HCT116 (cell line): ENCODE measurements around the gene TMEM242. TPM values are rescaled to one million over a fixed set of nuclear protein-coding genes. Genes with fewer than 3 reads are reported as not detected.

Source experiments
- ATAC-seq: fragments of 200-7000 bp; cut with Tn5 transposase; 2 replicates; pipeline ENCODE4 v1.9.1; 2020; ENCODE audit warnings: mild to moderate bottlenecking, moderate library complexity
- BruUV-seq: library from RNA; stranded (reverse); fragments of 400-500 nt; replicated peaks from 2 replicates; lab custom pipeline; 2021; lab: Mats Ljungman, UMichigan
- CTCF ChIA-PET: fragments of 300-600 bp; sonication (Branson Sonifier 250); formaldehyde crosslinking; loops from one replicate; lab custom pipeline; 2021; ENCODE audit warnings: antibody characterized with exemption; lab: Charles Lee
- POLR2A ChIA-PET: fragments of 300-600, 350-600 bp; sonication (Branson Sonifier 250); formaldehyde crosslinking; loops from one replicate; lab custom pipeline; 2021; ENCODE audit warnings: antibody characterized with exemption; lab: Charles Lee
- RAD21 ChIA-PET, 2 experiments: fragments of 300-600 bp; sonication (Branson Sonifier 250); formaldehyde crosslinking; loops; one replicate each; lab custom pipeline; 2023; ENCODE audit warnings: low total read pairs in 2 of 2; ENCODE audit not compliant: uncharacterized antibody in 2 of 2, unreplicated experiment in 2 of 2, low non-redundant PET in 1 of 2; lab: Charles Lee
- DNase-seq: peaks from one replicate; pipeline ENCODE4 v3.0.0-alpha.2; 2010; ENCODE audit warnings: low read depth, low spot score
- H2AFZ ChIP-seq: fragments of 200-600 bp; shearing (Covaris generic), sonication (generic); 2 replicates; pipeline ENCODE4 v1.6.1; 2017; ENCODE audit warnings: low read depth, mixed run types, mixed read lengths, antibody characterized with exemption, low read length; ENCODE audit not compliant: poor library complexity, severe bottlenecking
- H3K27ac ChIP-seq: 2 replicates; pipeline ENCODE4 v1.5.1; 2012; ENCODE audit warnings: low read depth, low read length
- H3K27me3 ChIP-seq: fragments of 200-600 bp; sonication (generic); 2 replicates; pipeline ENCODE4 v1.6.1; 2016; ENCODE audit warnings: mixed run types, low read length, mixed read lengths; ENCODE audit not compliant: insufficient read depth
- H3K36me3 ChIP-seq, 2 experiments: fragments of 200-500 bp in 1 of 2; fragments of 200-600 bp in 1 of 2; sonication (Bioruptor generic) in 1 of 2; sonication (generic) in 1 of 2; 2 replicates each; pipeline versions ENCODE4 v1.5.1 to v1.6.1; 2014 to 2016; ENCODE audit warnings: low read length in 2 of 2, inconsistent platforms in 1 of 2, mixed read lengths in 1 of 2, mixed run types in 1 of 2; ENCODE audit not compliant: insufficient read depth in 2 of 2, control insufficient read depth in 1 of 2
- H3K4me1 ChIP-seq, 2 experiments: fragments of 200-600 bp in 1 of 2; sonication (generic) in 1 of 2; 2 replicates each; pipeline versions ENCODE4 v1.5.1 to v1.6.1; 2012 to 2017; ENCODE audit warnings: low read length in 2 of 2, inconsistent platforms in 1 of 2, mild to moderate bottlenecking in 1 of 2, mixed read lengths in 1 of 2, mixed run types in 1 of 2, moderate library complexity in 1 of 2; ENCODE audit not compliant: insufficient read depth in 2 of 2, control insufficient read depth in 1 of 2
- H3K4me2 ChIP-seq: fragments of 200-600 bp; sonication (generic); 2 replicates; pipeline ENCODE4 v1.6.1; 2017; ENCODE audit warnings: mixed run types, low read length, mixed read lengths
- H3K4me3 ChIP-seq, 2 experiments: fragments of 200-600 bp in 1 of 2; sonication (generic) in 1 of 2; replicated peaks in 1 of 2; 2 replicates each; pipeline ENCODE4 v1.5.1; 2011 to 2016; ENCODE audit warnings: low read length in 2 of 2, control low read depth in 1 of 2, low read depth in 1 of 2, mild to moderate bottlenecking in 1 of 2, mixed read lengths in 1 of 2, mixed run types in 1 of 2
- H3K79me2 ChIP-seq: fragments of 200-600 bp; sonication (generic); 2 replicates; pipeline ENCODE4 v1.6.1; 2017; ENCODE audit warnings: mild to moderate bottlenecking, mixed run types, low read length, moderate library complexity, mixed read lengths; ENCODE audit not compliant: insufficient read depth
- H3K9ac ChIP-seq: fragments of 200-600 bp; sonication (generic); 2 replicates; pipeline ENCODE4 v1.6.1; 2016; ENCODE audit warnings: low read length, mixed read lengths
- H3K9me2 ChIP-seq: fragments of 200-600 bp; sonication (generic), shearing (Covaris generic); 2 replicates; pipeline ENCODE4 v1.6.1; 2017; ENCODE audit warnings: mixed run types, mild to moderate bottlenecking, moderate library complexity; ENCODE audit not compliant: insufficient read depth
- H3K9me3 ChIP-seq, 2 experiments: fragments of 200-500 bp in 1 of 2; fragments of 200-600 bp in 1 of 2; sonication (Bioruptor generic) in 1 of 2; sonication (generic) in 1 of 2; 2 replicates each; pipeline ENCODE4 v1.6.1; 2014 to 2017; ENCODE audit warnings: low read length in 2 of 2, mixed read lengths in 2 of 2, inconsistent platforms in 1 of 2, low read depth in 1 of 2, mild to moderate bottlenecking in 1 of 2, mixed run types in 1 of 2, moderate library complexity in 1 of 2; ENCODE audit not compliant: control insufficient read depth in 1 of 2, insufficient read depth in 1 of 2
- H4K20me1 ChIP-seq: fragments of 200-600 bp; sonication (generic), shearing (Covaris generic); 2 replicates; pipeline ENCODE4 v1.6.1; 2017; ENCODE audit warnings: mixed run types, mild to moderate bottlenecking, moderate library complexity; ENCODE audit not compliant: insufficient read depth
- CBX3 ChIP-seq: IDR thresholded peaks from 2 replicates; pipeline ENCODE4 v1.6.1; 2012; ENCODE audit warnings: low read depth
- CEBPB ChIP-seq: IDR thresholded peaks from 2 replicates; pipeline ENCODE4 v1.6.1; 2012; ENCODE audit warnings: low read depth
- CTCF ChIP-seq, 3 experiments: fragments of 200-600 bp in 1 of 3; sonication (generic) in 1 of 3; IDR thresholded peaks in 2 of 3; conservative IDR thresholded peaks in 1 of 3; 2 replicates each; pipeline ENCODE4 v1.5.1; 2012 to 2017; ENCODE audit warnings: low read depth in 2 of 3, low read length in 2 of 3, antibody characterized with exemption in 1 of 3, borderline replicate concordance in 1 of 3, control low read depth in 1 of 3, mild to moderate bottlenecking in 1 of 3, mixed read lengths in 1 of 3, mixed run types in 1 of 3, moderate library complexity in 1 of 3; ENCODE audit not compliant: insufficient read depth in 1 of 3
- EGR1 ChIP-seq: IDR thresholded peaks from 2 replicates; pipeline ENCODE4 v1.6.1; 2012; ENCODE audit warnings: low read depth
- ELF1 ChIP-seq: IDR thresholded peaks from 2 replicates; pipeline ENCODE4 v1.6.1; 2012; ENCODE audit warnings: low read depth, borderline replicate concordance
- EZH2 ChIP-seq: fragments of 200-600 bp; sonication (generic); IDR thresholded peaks from 2 replicates; pipeline ENCODE4 v1.6.1; 2017; ENCODE audit warnings: antibody characterized with exemption, mixed run types
- RAD21 ChIP-seq: IDR thresholded peaks from 2 replicates; pipeline ENCODE4 v1.6.1; 2012; ENCODE audit warnings: low read depth, mild to moderate bottlenecking
- SIN3A ChIP-seq: IDR thresholded peaks from 2 replicates; pipeline ENCODE4 v1.6.1; 2012; ENCODE audit warnings: low read depth
- SP1 ChIP-seq: IDR thresholded peaks from 2 replicates; pipeline ENCODE4 v1.6.1; 2012; ENCODE audit warnings: low read depth
- TCF7L2 ChIP-seq: IDR thresholded peaks from 2 replicates; pipeline ENCODE4 v1.7.0; 2011; ENCODE audit warnings: borderline replicate concordance, inconsistent platforms; ENCODE audit not compliant: insufficient read depth, insufficient read length; ENCODE audit errors: extremely low read depth
- YY1 ChIP-seq: IDR thresholded peaks from 2 replicates; pipeline ENCODE4 v1.6.1; 2011; ENCODE audit warnings: low read length, low read depth, moderate library complexity, mild to moderate bottlenecking; ENCODE audit not compliant: insufficient replicate concordance; ENCODE audit errors: extremely low read depth
- intact Hi-C: fragments of 100-400 bp; cut with micrococcal nuclease; formaldehyde crosslinking; loops from 2 replicates; pipeline ENCODE4 v1.10.0; 2022
- total RNA-seq: library from RNA; stranded (reverse); gene quantifications from one replicate; pipeline ENCODE4 v1.2.1, GENCODE V29; 2021; ENCODE audit not compliant: unreplicated experiment
- TF ChIP-seq, protein P1 (sequence below): IDR thresholded peaks from 2 replicates; pipeline ENCODE4 v1.6.1; 2012

Gene TMEM242
- total RNA-seq, 1 experiment from 2014 or later = 11.6 TPM

- RAD21 ChIA-PET = no interaction called here
- H2AFZ ChIP-seq = no peak overlapping the region
- no peaks in the 10 kb centered on the region for H3K9me3 ChIP-seq
- no TSS peak for BruUV-seq
- H3K4me2 ChIP-seq = no peak overlapping the region
- no peaks in the 10 kb centered on the region for H3K27me3 ChIP-seq
- H3K36me3 ChIP-seq = no peaks in the 10 kb centered on the region
- TF ChIP-seq EGR1 (no peak), ELF1 (no peak), CEBPB (no peak), YY1 (no peak), TCF7L2 (no peak), SP1 (no peak)
- TF ChIP-seq, all 23 proteins: peak for 0
- Histone ChIP-seq H4K20me1 (no peaks in the 10 kb centered on the region), H3K27ac (no peak overlapping the region), H3K4me3 (no peak overlapping the region), H3K4me1 (no peaks in the 10 kb centered on the region), H3K9ac (no peak overlapping the region), H3K79me2 (no peaks in the 10 kb centered on the region), H3K9me2 (no peaks in the 10 kb centered on the region)
- CTCF ChIA-PET = interaction anchor here (1.0 kb wide), 1 partner anchor 12 kb away, joined by 3 read pairs; no protein-coding TSS in a partner anchor
- intact Hi-C loops = no loop called here
- POLR2A ChIA-PET = interaction anchor here (0.6 kb wide), 1 partner anchor 44 kb away, joined by 5 read pairs; no protein-coding TSS in a partner anchor
- ATAC-seq (no peak; the same call in 1 of the 2 replicates), DNase-seq (no peak)
Observed at GRCh38 chr6:157368359-157369049, 45.2 kb upstream of the TMEM242 start.

DNA sequence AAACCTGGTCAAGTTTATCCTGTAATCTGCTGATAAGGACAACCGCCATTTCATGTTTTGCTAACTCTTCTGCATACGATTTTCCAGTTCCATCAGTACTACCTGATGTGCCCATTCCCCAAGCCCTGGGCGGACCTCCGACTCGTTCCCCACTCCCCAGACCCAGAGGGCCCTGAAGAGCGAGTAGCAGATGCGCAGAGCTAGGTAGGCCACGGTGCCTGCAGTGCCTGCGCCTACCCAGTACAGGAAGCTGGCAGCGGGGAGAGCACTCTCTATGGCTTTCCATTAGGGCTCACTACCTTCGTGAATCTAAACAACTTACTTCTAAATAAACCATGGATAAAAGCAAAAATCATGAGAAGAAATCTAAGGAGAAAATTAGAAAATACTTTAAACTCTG, 43.3 kb upstream of the TMEM242 start:
- Histone ChIP-seq H2AFZ (no peak overlapping the region), H3K9me2 (no peaks in the 10 kb centered on the region), H3K4me3 (no peak overlapping the region)
- intact Hi-C loops = no loop called here
- no peak for TF ChIP-seq SIN3A
- no peak for TF ChIP-seq CTCF (IDR thresholded peaks at IDR 0.05 in 2 of 3, conservative IDR thresholded peaks at IDR 0.05 in 1 of 3; ENCODE audit: borderline replicate concordance in 1 of 3, insufficient read depth in 1 of 3, low read depth in 2 of 3, low read length in 2 of 3)
- no peak for TF ChIP-seq CBX3
- TF ChIP-seq, protein P1, sequence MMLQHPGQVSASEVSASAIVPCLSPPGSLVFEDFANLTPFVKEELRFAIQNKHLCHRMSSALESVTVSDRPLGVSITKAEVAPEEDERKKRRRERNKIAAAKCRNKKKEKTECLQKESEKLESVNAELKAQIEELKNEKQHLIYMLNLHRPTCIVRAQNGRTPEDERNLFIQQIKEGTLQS = no peak
- no peak for TF ChIP-seq EZH2
- TF ChIP-seq RAD21 = no peak
- TF ChIP-seq, all 23 proteins: peak for 0
- Histone ChIP-seq H3K9me3 (no peaks in the 10 kb centered on the region), H3K27ac (no peak overlapping the region), H3K4me2 (no peak overlapping the region), H4K20me1 (no peaks in the 10 kb centered on the region), H3K36me3 (no peaks in the 10 kb centered on the region), H3K4me1 (no peaks in the 10 kb centered on the region), H3K27me3 (no peaks in the 10 kb centered on the region), H3K9ac (no peak overlapping the region), H3K79me2 (no peaks in the 10 kb centered on the region)
- CTCF ChIA-PET = no interaction called here
- POLR2A ChIA-PET = no interaction called here
- RAD21 ChIA-PET = no interaction called here
- ATAC-seq (no peak), DNase-seq (no peak)
- BruUV-seq = no TSS peak
